Measurements from ENCODE around the gene RAB40C.

DNA sequence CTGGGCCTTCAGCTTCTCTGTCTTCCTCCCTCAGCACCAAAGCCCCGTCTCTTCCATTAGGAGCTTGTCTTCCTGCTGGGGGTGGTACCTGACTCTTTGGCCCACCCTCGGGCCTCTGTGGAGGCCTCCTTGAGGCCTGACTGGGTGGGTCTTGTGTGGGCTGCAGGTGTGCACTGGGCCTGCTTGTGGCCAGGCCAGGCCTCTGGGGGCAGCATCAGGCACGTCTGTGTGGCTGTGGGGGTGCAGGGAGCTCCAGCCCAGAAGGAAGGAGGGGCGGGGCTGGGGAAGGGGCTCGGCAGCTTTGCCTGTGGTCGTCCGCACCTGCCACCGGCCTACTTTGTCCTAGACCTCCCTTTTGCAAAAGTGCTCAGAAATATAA lies 13.1 kb upstream of the RAB40C start:
- TF ChIP-seq, protein P1, sequence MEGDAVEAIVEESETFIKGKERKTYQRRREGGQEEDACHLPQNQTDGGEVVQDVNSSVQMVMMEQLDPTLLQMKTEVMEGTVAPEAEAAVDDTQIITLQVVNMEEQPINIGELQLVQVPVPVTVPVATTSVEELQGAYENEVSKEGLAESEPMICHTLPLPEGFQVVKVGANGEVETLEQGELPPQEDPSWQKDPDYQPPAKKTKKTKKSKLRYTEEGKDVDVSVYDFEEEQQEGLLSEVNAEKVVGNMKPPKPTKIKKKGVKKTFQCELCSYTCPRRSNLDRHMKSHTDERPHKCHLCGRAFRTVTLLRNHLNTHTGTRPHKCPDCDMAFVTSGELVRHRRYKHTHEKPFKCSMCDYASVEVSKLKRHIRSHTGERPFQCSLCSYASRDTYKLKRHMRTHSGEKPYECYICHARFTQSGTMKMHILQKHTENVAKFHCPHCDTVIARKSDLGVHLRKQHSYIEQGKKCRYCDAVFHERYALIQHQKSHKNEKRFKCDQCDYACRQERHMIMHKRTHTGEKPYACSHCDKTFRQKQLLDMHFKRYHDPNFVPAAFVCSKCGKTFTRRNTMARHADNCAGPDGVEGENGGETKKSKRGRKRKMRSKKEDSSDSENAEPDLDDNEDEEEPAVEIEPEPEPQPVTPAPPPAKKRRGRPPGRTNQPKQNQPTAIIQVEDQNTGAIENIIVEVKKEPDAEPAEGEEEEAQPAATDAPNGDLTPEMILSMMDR (IDR thresholded peaks at IDR 0.05) = no peak
- TF ChIP-seq POLR2A (IDR thresholded peaks at IDR 0.05) = no peak
